Keratinocyte (primary cell): ENCODE measurements around the gene DBNDD1. TPM values are rescaled to one million over a fixed set of nuclear protein-coding genes. Genes with fewer than 3 reads are reported as not detected.
A peak's percentile ranks its signal among the peaks of the same experiment; 100 is the strongest.

ENCODE experiments used
- DNase-seq: peaks from one replicate; pipeline ENCODE4 v3.0.0-alpha.2; 2011; ENCODE audit warnings: low read depth, missing footprints, low spot score
- FAIRE-seq: peaks from 2 replicates; lab custom pipeline; 2011; peaks lifted over from hg19 to GRCh38; lab: Jason Lieb, UNC
- H2AFZ ChIP-seq: 2 replicates; pipeline ENCODE4 v1.6.0; 2012; ENCODE audit warnings: low read length, control low read depth, inconsistent platforms; ENCODE audit not compliant: control insufficient read depth
- H3K27ac ChIP-seq: 2 replicates; pipeline ENCODE4 v1.5.1; 2011; ENCODE audit warnings: low read length; ENCODE audit not compliant: control insufficient read depth, insufficient read depth
- H3K27me3 ChIP-seq: 3 replicates; pipeline ENCODE4 v1.6.0; 2011; ENCODE audit warnings: low read length; ENCODE audit not compliant: control insufficient read depth, insufficient read depth; ENCODE audit errors: extremely low read depth
- H3K36me3 ChIP-seq, 2 experiments: 2 replicates in 1 of 2; 3 replicates in 1 of 2; pipeline ENCODE4 v1.5.1; 2011; ENCODE audit warnings: low read length in 2 of 2, mild to moderate bottlenecking in 1 of 2; ENCODE audit not compliant: control insufficient read depth in 2 of 2, insufficient read depth in 2 of 2; ENCODE audit errors: extremely low read depth in 1 of 2
- H3K4me1 ChIP-seq: 3 replicates; pipeline ENCODE4 v1.5.1; 2011; ENCODE audit warnings: low read length; ENCODE audit not compliant: control insufficient read depth, insufficient read depth; ENCODE audit errors: extremely low read depth
- H3K4me2 ChIP-seq: 3 replicates; pipeline ENCODE4 v1.6.0; 2011; ENCODE audit warnings: low read depth, low read length; ENCODE audit not compliant: control insufficient read depth, insufficient read depth; ENCODE audit errors: extremely low read depth
- H3K4me3 ChIP-seq, 3 experiments: fragments of 200-600 bp in 1 of 3; sonication (generic) in 1 of 3; 2 replicates in 2 of 3; 3 replicates in 1 of 3; pipeline ENCODE4 v1.5.1; 2011 to 2016; ENCODE audit warnings: low read length in 3 of 3, mild to moderate bottlenecking in 3 of 3, control low read depth in 2 of 3, inconsistent platforms in 1 of 3, low read depth in 1 of 3, mixed read lengths in 1 of 3, mixed run types in 1 of 3, moderate library complexity in 1 of 3; ENCODE audit not compliant: control insufficient read depth in 2 of 3, insufficient read depth in 2 of 3; ENCODE audit errors: extremely low read depth in 1 of 3
- H3K79me2 ChIP-seq: 2 replicates; pipeline ENCODE4 v1.6.0; 2012; ENCODE audit warnings: low read length; ENCODE audit not compliant: control insufficient read depth, insufficient read depth
- H3K9ac ChIP-seq: 3 replicates; pipeline ENCODE4 v1.6.0; 2011; ENCODE audit warnings: low read length; ENCODE audit not compliant: control insufficient read depth, insufficient read depth; ENCODE audit errors: extremely low read depth
- H3K9me1 ChIP-seq: 3 replicates; pipeline ENCODE4 v1.6.0; 2011; ENCODE audit warnings: low read length; ENCODE audit not compliant: control insufficient read depth, insufficient read depth; ENCODE audit errors: extremely low read depth
- H3K9me3 ChIP-seq: 2 replicates; pipeline ENCODE4 v1.5.1; 2012; ENCODE audit warnings: low read depth, low read length; ENCODE audit not compliant: control insufficient read depth
- H4K20me1 ChIP-seq: 3 replicates; pipeline ENCODE4 v1.6.0; 2011; ENCODE audit warnings: low read length; ENCODE audit not compliant: control insufficient read depth, insufficient read depth; ENCODE audit errors: extremely low read depth
- CTCF ChIP-seq, 3 experiments: IDR thresholded peaks in 1 of 3; conservative IDR thresholded peaks in 1 of 3; optimal IDR thresholded peaks in 1 of 3; 2 replicates in 2 of 3; 3 replicates in 1 of 3; pipeline versions ENCODE3 to v1.5.1; 2011; ENCODE audit warnings: low read length in 3 of 3, mild to moderate bottlenecking in 3 of 3, moderate library complexity in 2 of 3, control low read depth in 1 of 3, inconsistent platforms in 1 of 3; ENCODE audit not compliant: insufficient read depth in 2 of 3; ENCODE audit errors: extremely low read depth in 1 of 3
- EZH2 ChIP-seq: IDR thresholded peaks from one replicate; pipeline ENCODE4 v1.6.1; 2012; ENCODE audit warnings: inconsistent platforms, mild to moderate bottlenecking, low read length, moderate library complexity
- dilution Hi-C: fragments of 300-500 bp; cut with MboI; formaldehyde crosslinking; loops from one replicate; pipeline ENCODE4 v1.7.0; 2020; ENCODE audit warnings: low sequenced_read_pairs; ENCODE audit not compliant: extremely low pct_ligation_motif_present
- polyA plus RNA-seq, 5 experiments: library from polyadenylated mRNA; depleted of rRNA in 3 of 5; stranded (reverse) in 3 of 5; stranded (forward) in 1 of 5; unstranded in 1 of 5; fragments of >200 nt; gene quantifications; 1 replicate in 1 of 5; 2 replicates in 3 of 5; 3 replicates in 1 of 5; pipeline versions ENCODE4 v1.2.1 to v1.2.3, GENCODE V29; 2011 to 2012; ENCODE audit warnings: missing spikeins in 2 of 5, low read depth in 1 of 5, low replicate concordance in 1 of 5

The DBNDD1 gene
- polyA plus RNA-seq, 1 donor (not counting 4 experiments of a cell fraction or from before 2014, with no cell fraction given), result 1.7 TPM

GRCh38 chr16:89974870-89975269 lies 44.4 kb downstream of the DBNDD1 start:
- no peaks in the 10 kb centered on the region for H3K9me1 ChIP-seq
- H3K4me2 ChIP-seq, result no peak overlapping the region
- H3K27ac ChIP-seq, result no peak overlapping the region
- H3K79me2 ChIP-seq, result peaks cover 55% of the 10 kb centered on the region
- H3K27me3 ChIP-seq, result no peaks in the 10 kb centered on the region
- peaks cover 7 to 16% of the 10 kb centered on the region in 2 experiments for H3K36me3 ChIP-seq
- no peaks in the 10 kb centered on the region for H4K20me1 ChIP-seq
- H3K9me3 ChIP-seq, result peaks cover 2% of the 10 kb centered on the region
- no peak overlapping the region for H2AFZ ChIP-seq
- dilution Hi-C loops, result no loop called here
- no peak for DNase-seq
- no peak overlapping the region for H3K9ac ChIP-seq
- peaks cover 18% of the 10 kb centered on the region for H3K4me1 ChIP-seq
- no peak overlapping the region for H3K4me3 ChIP-seq
- no peak for TF ChIP-seq EZH2
- TF ChIP-seq CTCF (optimal IDR thresholded peaks at IDR 0.05 in 1 of 3, IDR thresholded peaks at IDR 0.05 in 1 of 3, conservative IDR thresholded peaks at IDR 0.05 in 1 of 3; ENCODE audit: extremely low read depth in 1 of 3, insufficient read depth in 2 of 3, low read length in 3 of 3), result no peak
- FAIRE-seq, result no peak

- Histone ChIP-seq H2AFZ (no peak overlapping the region), H3K4me2 (peak overlapping the region; percentile 81), H3K9me3 (peaks cover 2% of the 10 kb centered on the region), H3K27ac (no peak overlapping the region), H3K4me1 (peaks cover 18% of the 10 kb centered on the region), H3K79me2 (peaks cover 55% of the 10 kb centered on the region), H3K9ac (peak overlapping the region; percentile 87), H3K9me1 (no peaks in the 10 kb centered on the region), H3K27me3 (no peaks in the 10 kb centered on the region), H3K36me3 (peaks cover 5 to 16% of the 10 kb centered on the region in 2 experiments), H4K20me1 (no peaks in the 10 kb centered on the region), H3K4me3 (peak overlapping the region; percentile 54 to 91 (median 85))
- dilution Hi-C loops, result no loop called here
- FAIRE-seq (no peak), DNase-seq (no peak)
- no peak for TF ChIP-seq CTCF (optimal IDR thresholded peaks at IDR 0.05 in 1 of 3, IDR thresholded peaks at IDR 0.05 in 1 of 3, conservative IDR thresholded peaks at IDR 0.05 in 1 of 3; ENCODE audit: extremely low read depth in 1 of 3, insufficient read depth in 2 of 3, low read length in 3 of 3)
- no peak for TF ChIP-seq EZH2
Measured at GRCh38 chr16:89973654-89974335, 45.5 kb downstream of the DBNDD1 start.
